ENCODE measurements around the gene JAKMIP1. TPM values are rescaled to one million over a fixed set of nuclear protein-coding genes. Genes with fewer than 3 reads are reported as not detected.

JAKMIP1 gene
- total RNA-seq, 6 donors from 2014 or later: 0.40 to 6.8 (median 1.0) TPM

DNA sequence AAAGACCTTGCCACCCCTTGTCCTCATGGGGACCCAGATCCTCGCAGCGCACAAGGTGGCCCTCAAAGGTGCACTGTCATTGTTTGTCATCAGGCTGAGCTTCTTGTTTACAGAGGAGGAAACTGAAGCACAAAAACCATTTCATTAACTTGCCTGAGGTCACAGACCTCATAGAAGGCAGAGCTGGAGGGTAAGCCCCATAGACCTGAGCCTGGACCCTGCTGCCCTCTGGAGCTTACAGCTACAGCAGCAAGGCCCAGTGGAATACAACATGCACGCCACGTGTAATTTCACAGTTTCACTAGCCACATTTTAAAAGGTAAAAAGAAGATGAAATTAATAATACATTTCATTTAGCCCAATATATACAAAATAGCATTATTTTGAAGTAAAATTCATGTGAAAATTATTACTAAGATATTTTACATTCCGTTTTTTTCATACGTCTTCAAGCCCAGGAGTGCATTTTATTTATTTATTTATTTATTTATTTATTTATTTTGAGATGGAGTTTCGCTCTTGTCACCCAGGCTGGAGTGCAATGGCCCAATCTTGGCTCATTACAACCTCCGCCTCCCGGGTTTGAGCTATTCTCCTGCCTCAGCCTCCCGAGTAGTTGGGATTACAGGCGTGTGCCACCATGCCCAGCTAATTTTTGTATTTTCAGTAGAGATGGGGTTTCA, 8.8 kb downstream of the JAKMIP1 start:
- TF ChIP-seq POLR2AphosphoS5 (IDR thresholded peaks at IDR 0.05) (no peak), EP300 (IDR thresholded peaks at IDR 0.05) (no peak), POLR2A (IDR thresholded peaks at IDR 0.05) (no peak)
- TF ChIP-seq, protein P1, sequence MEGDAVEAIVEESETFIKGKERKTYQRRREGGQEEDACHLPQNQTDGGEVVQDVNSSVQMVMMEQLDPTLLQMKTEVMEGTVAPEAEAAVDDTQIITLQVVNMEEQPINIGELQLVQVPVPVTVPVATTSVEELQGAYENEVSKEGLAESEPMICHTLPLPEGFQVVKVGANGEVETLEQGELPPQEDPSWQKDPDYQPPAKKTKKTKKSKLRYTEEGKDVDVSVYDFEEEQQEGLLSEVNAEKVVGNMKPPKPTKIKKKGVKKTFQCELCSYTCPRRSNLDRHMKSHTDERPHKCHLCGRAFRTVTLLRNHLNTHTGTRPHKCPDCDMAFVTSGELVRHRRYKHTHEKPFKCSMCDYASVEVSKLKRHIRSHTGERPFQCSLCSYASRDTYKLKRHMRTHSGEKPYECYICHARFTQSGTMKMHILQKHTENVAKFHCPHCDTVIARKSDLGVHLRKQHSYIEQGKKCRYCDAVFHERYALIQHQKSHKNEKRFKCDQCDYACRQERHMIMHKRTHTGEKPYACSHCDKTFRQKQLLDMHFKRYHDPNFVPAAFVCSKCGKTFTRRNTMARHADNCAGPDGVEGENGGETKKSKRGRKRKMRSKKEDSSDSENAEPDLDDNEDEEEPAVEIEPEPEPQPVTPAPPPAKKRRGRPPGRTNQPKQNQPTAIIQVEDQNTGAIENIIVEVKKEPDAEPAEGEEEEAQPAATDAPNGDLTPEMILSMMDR (IDR thresholded peaks at IDR 0.05): no peak
- Histone ChIP-seq H3K9me3 (peaks cover 0 to 11% (median 0%) of the 10 kb centered on the region in 4 donors), H3K4me3 (no peak overlapping the region), H3K27me3 (no peaks in the 10 kb centered on the region), H3K4me1 (no peaks in the 10 kb centered on the region), H3K27ac (no peak overlapping the region), H3K36me3 (no peaks in the 10 kb centered on the region)
- ATAC-seq (ENCODE audit: low FRiP score in 2 of 2): no peak
- DNase-seq: no peak
- 80 to 90% methylated on average over 9 to 11 of the region's 11 CpGs for WGBS, 2 donors

DNA sequence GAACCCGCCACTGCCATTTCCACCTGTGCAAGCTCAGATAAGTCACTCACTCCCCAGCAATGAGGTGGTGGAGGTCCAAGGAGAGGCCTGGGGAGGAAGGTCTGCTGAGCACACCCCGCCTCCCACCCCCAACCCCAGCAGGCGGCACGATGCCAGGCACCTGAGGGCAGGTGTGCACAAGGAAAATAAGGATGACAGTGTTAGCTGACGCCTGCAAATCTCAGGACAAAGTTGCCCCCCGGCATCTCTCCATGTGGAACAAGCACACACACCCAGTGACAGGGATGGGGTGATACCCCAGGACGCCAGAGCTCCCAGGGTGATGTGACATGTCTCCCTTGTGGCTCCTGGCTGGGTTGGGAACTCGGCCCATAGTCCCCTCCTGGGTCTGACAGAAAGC, 9.9 kb downstream of the JAKMIP1 start:
- H3K9me3 ChIP-seq: peaks cover 0 to 19% (median 0%) of the 10 kb centered on the region in 4 donors
- TF ChIP-seq POLR2A (IDR thresholded peaks at IDR 0.05) (no peak), EP300 (IDR thresholded peaks at IDR 0.05) (no peak), POLR2AphosphoS5 (IDR thresholded peaks at IDR 0.05) (no peak)
- TF ChIP-seq, protein P1 (IDR thresholded peaks at IDR 0.05): no peak
- no peaks in the 10 kb centered on the region for H3K27me3 ChIP-seq
- ATAC-seq (ENCODE audit: low FRiP score in 2 of 2): no peak
- no peak for DNase-seq
- WGBS, 2 donors: 89 to 90% methylated on average over 4 to 8 of the region's 8 CpGs
- no peaks in the 10 kb centered on the region for H3K36me3 ChIP-seq
- no peaks in the 10 kb centered on the region for H3K4me1 ChIP-seq
- no peak overlapping the region for H3K4me3 ChIP-seq
- H3K27ac ChIP-seq: no peak overlapping the region

DNA sequence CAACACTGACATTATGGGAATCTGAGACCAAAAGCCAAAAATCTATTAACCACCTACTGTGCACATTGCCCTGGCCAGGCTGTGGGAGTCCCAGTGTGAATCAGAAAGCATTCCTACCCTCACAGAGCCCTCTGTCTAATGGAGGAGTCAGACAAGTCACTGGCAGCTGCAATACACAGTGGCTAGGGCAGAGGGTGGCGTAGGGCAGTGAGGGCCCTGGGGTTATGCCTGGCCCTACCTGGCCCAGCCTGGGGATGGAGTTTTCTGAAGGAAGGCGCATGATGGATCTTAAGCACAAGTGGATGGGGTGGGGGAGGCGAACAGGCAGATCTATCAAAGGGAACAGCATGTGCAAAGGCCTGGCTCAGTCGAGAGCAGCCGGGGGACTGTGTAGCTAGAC, 10.8 kb downstream of the JAKMIP1 start:
- Histone ChIP-seq H3K9me3 (peaks cover 0 to 19% (median 0%) of the 10 kb centered on the region in 4 donors), H3K27me3 (no peaks in the 10 kb centered on the region), H3K27ac (no peak overlapping the region), H3K4me1 (no peaks in the 10 kb centered on the region), H3K36me3 (no peaks in the 10 kb centered on the region), H3K4me3 (no peak overlapping the region)
- TF ChIP-seq EP300 (IDR thresholded peaks at IDR 0.05): no peak
- no peak for TF ChIP-seq POLR2AphosphoS5 (IDR thresholded peaks at IDR 0.05)
- no peak for TF ChIP-seq POLR2A (IDR thresholded peaks at IDR 0.05)
- TF ChIP-seq, protein P1 (IDR thresholded peaks at IDR 0.05): no peak
- 91 to 92% methylated on average over 5 of the region's 5 CpGs for WGBS, 2 donors
- DNase-seq (no peak), ATAC-seq (ENCODE audit: low FRiP score in 2 of 2) (peak in 1 of 2 donors; percentile 11)

DNA sequence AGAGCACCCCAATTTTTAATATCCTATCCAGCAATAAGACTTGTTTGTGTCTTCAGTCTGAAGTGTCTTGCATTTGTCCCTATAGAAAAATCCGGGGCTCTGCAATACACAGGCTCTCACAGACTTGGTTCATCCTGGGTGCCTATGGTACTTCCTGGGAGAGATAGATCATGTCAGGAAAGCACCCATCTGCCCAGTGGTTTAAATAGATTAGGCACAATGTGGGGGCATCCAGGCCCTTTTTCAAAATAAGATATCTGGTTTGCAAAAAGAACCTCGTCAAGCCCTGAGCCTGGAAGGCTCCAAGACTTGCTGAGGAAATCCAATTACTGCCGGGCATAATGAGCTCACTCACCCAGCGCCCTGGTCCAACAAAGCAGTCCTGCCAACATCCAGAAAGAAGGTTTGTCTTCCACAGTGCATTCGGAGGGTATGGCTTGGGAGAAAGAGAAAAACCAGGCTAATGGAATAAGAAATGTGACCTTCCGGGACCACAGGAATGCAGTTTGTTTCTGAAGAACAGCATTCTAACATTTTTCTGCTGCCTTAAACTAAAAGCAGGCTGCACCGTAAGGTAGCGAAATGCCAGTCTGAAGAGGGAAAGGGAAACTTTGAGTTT, 11.6 kb downstream of the JAKMIP1 start:
- Histone ChIP-seq H3K4me1 (no peaks in the 10 kb centered on the region), H3K4me3 (no peak overlapping the region), H3K27me3 (no peaks in the 10 kb centered on the region), H3K9me3 (peaks cover 0 to 19% (median 0%) of the 10 kb centered on the region in 4 donors), H3K27ac (no peak overlapping the region), H3K36me3 (no peaks in the 10 kb centered on the region)
- WGBS, 2 donors: 69 to 70% methylated on average over 8 of the region's 8 CpGs
- ATAC-seq (ENCODE audit: low FRiP score in 2 of 2): no peak
- TF ChIP-seq POLR2AphosphoS5 (IDR thresholded peaks at IDR 0.05) (no peak), EP300 (IDR thresholded peaks at IDR 0.05) (no peak), POLR2A (IDR thresholded peaks at IDR 0.05) (no peak)
- TF ChIP-seq, protein P1 (IDR thresholded peaks at IDR 0.05): no peak
- no peak for DNase-seq

Data from upper lobe of left lung (tissue), 6 donors.